Gastroesophageal sphincter (tissue), 3 donors: ENCODE data around the gene YIPF5.

Experiments used
- POLR2A ChIP-seq, 2 donors: fragments of 450-650 bp; IDR thresholded peaks; one replicate each; pipeline ENCODE4 v1.6.1; 2017; ENCODE audit warnings: antibody characterized with exemption in 2 of 2, mild to moderate bottlenecking in 2 of 2, moderate library complexity in 1 of 2
- POLR2AphosphoS5 ChIP-seq: sonication (generic); formaldehyde crosslinking; IDR thresholded peaks from one replicate; pipeline ENCODE4 v1.6.1; 2017; ENCODE audit warnings: antibody characterized with exemption
- TF ChIP-seq, protein P1 (sequence below), 4 experiments: fragments of 200-600 bp in 2 of 4; fragments of 450-650 bp in 2 of 4; sonication (generic) in 1 of 4; IDR thresholded peaks; one replicate each; pipeline ENCODE4 v1.5.1; 2017 to 2019; ENCODE audit warnings: antibody characterized with exemption in 4 of 4, mild to moderate bottlenecking in 2 of 4, moderate library complexity in 2 of 4

DNA sequence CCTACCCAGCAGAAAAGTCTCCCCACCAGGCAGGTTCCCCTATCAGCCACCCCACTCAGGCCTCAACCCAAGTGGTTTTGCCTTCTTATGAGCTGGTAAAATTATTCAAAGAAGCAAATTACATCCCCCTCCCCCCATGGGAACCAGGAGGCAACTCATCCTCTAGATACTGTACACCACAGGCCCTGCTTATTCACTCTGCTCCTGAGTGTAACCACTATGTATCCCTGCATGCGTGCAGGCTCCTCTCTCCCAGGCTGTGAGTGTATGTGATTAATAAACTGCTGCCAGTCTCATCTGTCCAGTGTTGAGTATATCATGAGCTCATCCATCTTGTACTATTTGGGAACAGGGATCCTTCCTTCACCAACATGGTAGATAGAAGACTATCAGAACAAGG, 8.8 kb upstream of the YIPF5 start:
- no peak for TF ChIP-seq POLR2A (IDR thresholded peaks at IDR 0.05)
- TF ChIP-seq, protein P1, sequence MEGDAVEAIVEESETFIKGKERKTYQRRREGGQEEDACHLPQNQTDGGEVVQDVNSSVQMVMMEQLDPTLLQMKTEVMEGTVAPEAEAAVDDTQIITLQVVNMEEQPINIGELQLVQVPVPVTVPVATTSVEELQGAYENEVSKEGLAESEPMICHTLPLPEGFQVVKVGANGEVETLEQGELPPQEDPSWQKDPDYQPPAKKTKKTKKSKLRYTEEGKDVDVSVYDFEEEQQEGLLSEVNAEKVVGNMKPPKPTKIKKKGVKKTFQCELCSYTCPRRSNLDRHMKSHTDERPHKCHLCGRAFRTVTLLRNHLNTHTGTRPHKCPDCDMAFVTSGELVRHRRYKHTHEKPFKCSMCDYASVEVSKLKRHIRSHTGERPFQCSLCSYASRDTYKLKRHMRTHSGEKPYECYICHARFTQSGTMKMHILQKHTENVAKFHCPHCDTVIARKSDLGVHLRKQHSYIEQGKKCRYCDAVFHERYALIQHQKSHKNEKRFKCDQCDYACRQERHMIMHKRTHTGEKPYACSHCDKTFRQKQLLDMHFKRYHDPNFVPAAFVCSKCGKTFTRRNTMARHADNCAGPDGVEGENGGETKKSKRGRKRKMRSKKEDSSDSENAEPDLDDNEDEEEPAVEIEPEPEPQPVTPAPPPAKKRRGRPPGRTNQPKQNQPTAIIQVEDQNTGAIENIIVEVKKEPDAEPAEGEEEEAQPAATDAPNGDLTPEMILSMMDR (IDR thresholded peaks at IDR 0.05) = no peak
- no peak for TF ChIP-seq POLR2AphosphoS5
